Peyer's patch (tissue), 4 donors: ENCODE measurements around the gene JAGN1. TPM values are rescaled to one million over a fixed set of nuclear protein-coding genes. Genes with fewer than 3 reads are reported as not detected.
"Not testable (repeated sequence)": the region's sequence is repeated elsewhere in the genome, so short reads cannot be mapped to it uniquely, and the experiment has no call there.

Experiments used
- DNase-seq, 3 donors: peaks; one replicate each; pipeline ENCODE4 v3.0.0-alpha.2; 2017 to 2019
- H3K27ac ChIP-seq, 4 donors: fragments of 200-600 bp; sonication (generic); one replicate each; pipeline ENCODE4 v1.5.1; 2016 to 2019
- H3K27me3 ChIP-seq, 2 donors: fragments of 200-600 bp; sonication (generic); one replicate each; pipeline ENCODE4 v1.5.1; 2019
- H3K36me3 ChIP-seq, 3 donors: fragments of 200-600 bp; sonication (generic); one replicate each; pipeline ENCODE4 v1.5.1; 2016 to 2019
- H3K4me1 ChIP-seq, 4 donors: fragments of 200-600 bp; sonication (generic); one replicate each; pipeline ENCODE4 v1.5.1; 2016 to 2019
- H3K4me3 ChIP-seq, 4 donors: fragments of 200-600 bp; sonication (generic); 1 replicate in 3 of 4; 2 replicates in 1 of 4; pipeline ENCODE4 v1.5.1; 2016 to 2019; ENCODE audit warnings: mild to moderate bottlenecking in 1 of 4
- H3K9me3 ChIP-seq, 4 donors: fragments of 200-600 bp; sonication (generic); one replicate each; pipeline ENCODE4 v1.5.1; 2016 to 2019; ENCODE audit warnings: mild to moderate bottlenecking in 1 of 4
- POLR2A ChIP-seq, 2 donors: fragments of 450-650 bp; IDR thresholded peaks; one replicate each; pipeline ENCODE4 v1.5.1; 2017; ENCODE audit warnings: antibody characterized with exemption in 2 of 2, mild to moderate bottlenecking in 2 of 2, moderate library complexity in 2 of 2
- total RNA-seq, 4 donors: library from RNA; depleted of rRNA; stranded (reverse); fragments of >200 nt; gene quantifications; one replicate each; pipeline ENCODE4 v1.1.0, GENCODE V29; 2016
- TF ChIP-seq, protein P1 (sequence below), 6 experiments: fragments of 450-650 bp in 4 of 6; fragments of 200-600 bp in 2 of 6; sonication (generic) in 1 of 6; IDR thresholded peaks; one replicate each; pipeline ENCODE4 v1.5.1; 2017 to 2019; ENCODE audit warnings: antibody characterized with exemption in 6 of 6, mild to moderate bottlenecking in 3 of 6, moderate library complexity in 1 of 6

Gene JAGN1
- total RNA-seq, 4 donors from 2014 or later: 23.9 to 46.5 (median 41.9) TPM

DNA sequence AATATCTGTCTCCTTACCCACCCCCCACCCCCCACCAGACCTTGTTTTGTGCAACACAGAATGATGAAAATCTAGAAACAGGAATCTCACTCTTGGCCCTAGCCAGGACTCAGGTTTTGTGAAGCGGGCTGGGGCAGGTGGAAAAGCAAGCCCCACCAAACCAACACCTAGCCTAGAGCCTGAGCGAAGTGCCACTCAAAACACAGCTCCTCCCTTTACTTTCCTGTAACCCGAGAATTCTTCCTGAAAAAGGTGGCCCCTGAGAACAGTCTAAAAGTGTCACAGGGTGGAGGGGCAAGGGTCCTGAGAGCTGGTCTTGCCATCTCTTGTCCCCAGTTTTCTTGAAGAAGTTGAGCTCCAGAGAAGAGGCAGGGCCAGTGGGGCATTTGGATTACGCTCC, 29.2 kb upstream of the JAGN1 start:
- DNase-seq: no peak
- H3K36me3 ChIP-seq: no peaks in the 10 kb centered on the region
- H3K4me3 ChIP-seq: no peak overlapping the region
- H3K4me1 ChIP-seq: peaks cover 0 to 19% (median 0%) of the 10 kb centered on the region in 4 donors
- H3K9me3 ChIP-seq: no peaks in the 10 kb centered on the region
- H3K27ac ChIP-seq: no peak overlapping the region
- H3K27me3 ChIP-seq: no peaks in the 10 kb centered on the region
- TF ChIP-seq POLR2A (IDR thresholded peaks at IDR 0.05): no peak
- TF ChIP-seq, protein P1, sequence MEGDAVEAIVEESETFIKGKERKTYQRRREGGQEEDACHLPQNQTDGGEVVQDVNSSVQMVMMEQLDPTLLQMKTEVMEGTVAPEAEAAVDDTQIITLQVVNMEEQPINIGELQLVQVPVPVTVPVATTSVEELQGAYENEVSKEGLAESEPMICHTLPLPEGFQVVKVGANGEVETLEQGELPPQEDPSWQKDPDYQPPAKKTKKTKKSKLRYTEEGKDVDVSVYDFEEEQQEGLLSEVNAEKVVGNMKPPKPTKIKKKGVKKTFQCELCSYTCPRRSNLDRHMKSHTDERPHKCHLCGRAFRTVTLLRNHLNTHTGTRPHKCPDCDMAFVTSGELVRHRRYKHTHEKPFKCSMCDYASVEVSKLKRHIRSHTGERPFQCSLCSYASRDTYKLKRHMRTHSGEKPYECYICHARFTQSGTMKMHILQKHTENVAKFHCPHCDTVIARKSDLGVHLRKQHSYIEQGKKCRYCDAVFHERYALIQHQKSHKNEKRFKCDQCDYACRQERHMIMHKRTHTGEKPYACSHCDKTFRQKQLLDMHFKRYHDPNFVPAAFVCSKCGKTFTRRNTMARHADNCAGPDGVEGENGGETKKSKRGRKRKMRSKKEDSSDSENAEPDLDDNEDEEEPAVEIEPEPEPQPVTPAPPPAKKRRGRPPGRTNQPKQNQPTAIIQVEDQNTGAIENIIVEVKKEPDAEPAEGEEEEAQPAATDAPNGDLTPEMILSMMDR (IDR thresholded peaks at IDR 0.05): no peak

DNA sequence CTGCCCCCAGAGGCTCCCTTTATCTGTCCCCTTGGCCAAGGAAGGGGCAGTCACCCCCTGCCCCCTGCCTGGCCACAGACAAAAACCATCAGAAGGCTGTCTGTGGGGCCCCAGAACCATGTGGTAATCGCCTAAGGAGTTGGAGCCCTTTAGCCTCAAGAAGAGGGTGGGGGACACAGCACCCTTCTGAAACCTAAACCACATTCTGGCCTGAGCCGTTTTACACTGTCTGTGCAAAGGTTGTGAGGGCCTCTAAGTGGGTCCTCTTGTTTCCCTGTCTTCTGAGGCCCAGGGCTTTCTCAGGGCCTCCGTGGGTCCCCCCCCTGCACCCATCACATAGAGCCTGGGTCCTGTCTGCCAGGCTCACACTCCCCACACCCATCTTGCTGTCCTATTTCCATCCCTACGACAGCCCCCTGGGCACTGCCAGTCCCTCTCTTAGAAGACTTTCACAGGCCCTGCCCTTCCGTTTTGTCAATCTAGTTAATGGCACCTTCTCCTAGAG, 28.7 kb upstream of the JAGN1 start:
- no peak for TF ChIP-seq POLR2A (IDR thresholded peaks at IDR 0.05)
- TF ChIP-seq, protein P1 (IDR thresholded peaks at IDR 0.05): no peak
- H3K4me3 ChIP-seq: no peak overlapping the region
- no peaks in the 10 kb centered on the region for H3K9me3 ChIP-seq
- no peaks in the 10 kb centered on the region for H3K27me3 ChIP-seq
- no peak overlapping the region for H3K27ac ChIP-seq
- no peaks in the 10 kb centered on the region for H3K36me3 ChIP-seq
- no peak for DNase-seq
- H3K4me1 ChIP-seq: peaks cover 0 to 19% (median 0%) of the 10 kb centered on the region in 4 donors

DNA sequence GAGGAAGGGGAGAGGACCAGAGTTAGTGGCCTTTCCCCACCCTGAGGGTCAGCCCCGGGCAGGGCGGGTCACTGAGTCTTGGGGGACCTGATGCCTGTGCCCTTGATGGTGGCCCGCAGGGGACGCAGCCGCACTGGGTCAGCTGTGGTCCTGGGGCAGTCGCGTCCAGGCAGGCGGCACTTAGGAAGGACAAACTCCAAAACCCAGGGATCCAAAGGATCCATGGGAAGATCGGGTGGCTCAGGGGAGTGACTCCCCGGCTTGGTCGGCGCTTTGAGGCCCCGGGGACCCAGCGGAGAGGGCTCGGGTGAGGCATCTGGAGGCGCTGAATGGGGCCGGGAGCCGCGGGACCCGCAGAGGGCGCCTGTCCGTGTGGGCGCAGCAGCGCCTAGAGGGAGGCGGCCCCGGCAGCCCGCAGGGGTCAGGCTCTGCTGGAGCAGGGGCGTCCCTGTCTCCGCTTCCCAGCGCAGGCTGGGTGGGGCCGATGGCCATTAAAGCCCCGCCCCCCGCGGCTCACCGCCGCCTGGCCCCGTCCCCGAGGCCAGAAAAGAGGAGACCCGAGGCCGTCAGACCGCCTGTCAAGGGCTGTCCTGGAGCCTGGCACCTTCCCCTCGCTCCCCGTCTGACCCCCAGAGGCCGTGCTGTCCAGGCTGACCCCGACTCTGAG, 27.9 kb upstream of the JAGN1 start:
- H3K27me3 ChIP-seq: no peaks in the 10 kb centered on the region
- peak overlapping the region; percentile 13 to 51 (median 30) for H3K4me3 ChIP-seq
- no peaks in the 10 kb centered on the region for H3K36me3 ChIP-seq
- H3K4me1 ChIP-seq: peaks cover 0 to 19% (median 0%) of the 10 kb centered on the region in 4 donors
- TF ChIP-seq, protein P1 (IDR thresholded peaks at IDR 0.05): peak in 4 of 6 experiments; percentile 32 to 58 (median 56)
- TF ChIP-seq POLR2A (IDR thresholded peaks at IDR 0.05): no peak
- H3K9me3 ChIP-seq: no peaks in the 10 kb centered on the region
- peak in 2 of 3 donors; percentile 73 to 80 for DNase-seq
- H3K27ac ChIP-seq: peak overlapping the region in 3 of 4 donors; percentile 20 to 53 (median 38)

DNA sequence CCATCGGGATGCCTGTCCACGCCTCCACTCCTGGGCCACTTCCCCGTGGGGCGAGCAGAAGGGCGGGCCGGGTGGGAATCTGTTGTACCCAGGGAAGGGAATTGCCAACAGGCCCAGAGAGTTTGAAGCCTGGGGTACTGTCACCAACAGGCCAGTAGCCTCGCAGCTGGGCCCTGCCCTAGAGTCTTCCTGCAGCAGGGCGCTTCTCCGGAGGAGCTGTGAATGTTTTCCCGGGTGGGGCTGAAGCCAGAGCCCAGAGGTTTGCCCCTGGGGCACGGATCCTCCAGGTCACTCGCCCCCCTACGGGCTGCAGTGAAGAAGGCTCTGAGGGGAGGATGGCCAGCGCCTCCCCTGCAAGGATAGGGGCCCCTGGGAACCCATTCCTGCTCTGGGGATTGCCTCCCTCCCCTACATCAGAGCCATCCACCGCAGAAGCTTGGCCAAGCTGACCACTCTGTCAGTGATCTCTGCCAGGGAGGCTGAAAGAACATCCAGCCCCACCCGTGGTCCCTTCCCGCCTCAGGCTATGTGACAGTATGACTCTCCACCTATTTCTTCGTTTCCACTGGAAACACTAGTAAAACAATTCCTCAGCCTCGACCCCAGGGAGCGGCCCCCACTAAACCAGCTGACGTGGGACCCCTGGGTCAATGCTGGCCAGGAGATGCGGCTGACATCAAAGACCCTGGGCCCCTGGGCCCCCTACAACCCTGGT, 27.2 kb upstream of the JAGN1 start:
- peaks cover 0 to 19% (median 0%) of the 10 kb centered on the region in 4 donors for H3K4me1 ChIP-seq
- peak overlapping the region; percentile 13 to 51 (median 30) for H3K4me3 ChIP-seq
- H3K27ac ChIP-seq: peak overlapping the region in 3 of 4 donors; percentile 20 to 53 (median 38)
- no peaks in the 10 kb centered on the region for H3K36me3 ChIP-seq
- no peak for DNase-seq
- H3K9me3 ChIP-seq: no peaks in the 10 kb centered on the region
- TF ChIP-seq, protein P1 (IDR thresholded peaks at IDR 0.05): no peak
- no peak for TF ChIP-seq POLR2A (IDR thresholded peaks at IDR 0.05)
- H3K27me3 ChIP-seq: no peaks in the 10 kb centered on the region

DNA sequence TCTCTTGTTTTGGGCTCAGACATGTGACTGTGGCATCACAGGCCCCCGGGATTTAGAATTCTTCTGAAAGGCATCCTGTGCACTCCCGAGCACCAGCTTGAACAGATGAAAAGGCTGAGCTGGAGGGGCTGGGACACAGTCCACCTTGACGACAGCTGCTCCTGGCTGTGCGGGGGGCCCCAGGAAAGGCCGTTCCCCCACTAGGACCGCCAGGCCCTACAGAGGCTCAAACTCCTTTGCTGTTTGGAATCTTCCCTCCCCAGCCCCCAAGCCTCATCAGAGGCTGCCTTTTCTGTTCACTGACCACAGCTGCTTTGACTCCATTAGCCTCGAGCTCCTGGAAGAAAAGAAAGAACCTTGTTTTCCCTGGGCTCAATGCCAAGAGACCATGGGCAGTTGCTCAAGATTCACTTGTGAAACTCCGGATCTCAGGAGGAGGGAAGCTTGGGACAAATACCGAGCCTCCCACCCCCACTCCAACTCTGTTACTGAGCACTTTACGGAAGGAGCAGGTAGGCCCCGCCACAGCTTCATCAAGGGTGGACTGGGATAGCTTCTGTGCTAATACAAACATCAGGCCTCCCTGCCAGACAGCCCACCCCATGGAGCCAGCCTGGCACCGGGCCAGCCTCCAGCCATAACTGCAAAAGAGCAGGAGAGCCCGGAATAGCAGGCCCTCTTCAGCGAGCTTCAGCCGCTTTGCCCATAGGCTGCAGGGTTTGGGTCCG, 26.0 kb upstream of the JAGN1 start:
- Histone ChIP-seq H3K36me3 (no peaks in the 10 kb centered on the region), H3K27me3 (no peaks in the 10 kb centered on the region), H3K27ac (peak overlapping the region in 2 of 4 donors; percentile 65 to 67), H3K9me3 (no peaks in the 10 kb centered on the region), H3K4me3 (no peak overlapping the region), H3K4me1 (peaks cover 0 to 19% (median 0%) of the 10 kb centered on the region in 4 donors)
- TF ChIP-seq, protein P1 (IDR thresholded peaks at IDR 0.05): no peak
- no peak for TF ChIP-seq POLR2A (IDR thresholded peaks at IDR 0.05)
- DNase-seq: peak in 1 of 3 donors; percentile 69

DNA sequence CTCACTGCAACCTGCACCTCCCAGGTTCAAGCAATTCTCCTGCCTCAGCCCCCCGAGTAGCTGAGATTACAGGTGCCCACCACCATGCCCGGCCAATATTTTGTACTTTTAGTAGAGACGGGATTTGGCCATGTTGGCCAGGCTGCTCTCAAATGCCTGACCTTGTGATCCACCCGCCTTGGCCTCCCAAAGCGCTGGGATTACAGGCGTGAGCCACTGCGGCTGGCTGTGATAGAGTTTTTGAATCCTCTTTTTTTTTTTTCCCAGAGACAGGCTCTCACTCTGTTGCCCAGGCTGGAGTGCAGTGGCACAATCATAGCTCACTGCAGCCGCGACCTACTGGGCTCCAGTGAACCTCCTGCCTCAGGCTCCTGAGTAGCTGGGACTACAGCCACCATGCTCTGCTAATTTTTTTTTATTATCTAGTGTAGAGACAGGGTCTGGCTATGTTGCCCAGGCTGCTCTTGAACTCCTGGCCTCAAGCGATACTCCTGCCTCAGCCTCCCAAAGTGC, 25.2 kb upstream of the JAGN1 start:
- Histone ChIP-seq H3K4me1 (peaks cover 0 to 19% (median 0%) of the 10 kb centered on the region in 4 donors), H3K27ac (peak overlapping the region in 1 of 4 donors; percentile 67)
- H3K4me3 ChIP-seq, H3K27me3 ChIP-seq, H3K9me3 ChIP-seq, H3K36me3 ChIP-seq, DNase-seq: not testable (repeated sequence)
